Stimulated activated CD4-positive, alpha-beta T cell treated with anti-CD3 and anti-CD28 coated beads, Interleukin-12 subunit alpha, Interleukin-12 subunit beta, amount 100 ng/mL, for 24 hours (primary cell): ENCODE data around the gene C19orf44.
A peak's percentile ranks its signal among the peaks of the same experiment; 100 is the strongest.
"Not testable (repeated sequence)": the region's sequence is repeated elsewhere in the genome, so short reads cannot be mapped to it uniquely, and the experiment has no call there.

Source experiments
- DNase-seq, 2 experiments: peaks; one replicate each; pipeline ENCODE4 v3.0.0-alpha.2; 2020; ENCODE audit warnings: low read depth in 2 of 2

The C19orf44 gene

GRCh38 chr19:16537111-16537510 lies 40.9 kb downstream of the C19orf44 start:
- no peak for DNase-seq

GRCh38 chr19:16540948-16541347 lies 44.8 kb downstream of the C19orf44 start:
- DNase-seq: no peak

GRCh38 chr19:16541526-16542044 lies 45.4 kb downstream of the C19orf44 start:
- DNase-seq: no peak

- peak; percentile 90 to 91 for DNase-seq
Observed at GRCh38 chr19:16542045-16542909, 46.1 kb downstream of the C19orf44 start, which contains the start of gene CHERP. Gene CHERP (minus strand): TSS chr19:16542437. CDS start chr19:16542378, 59 bp downstream.

- no peak for DNase-seq
Observed at GRCh38 chr19:16542910-16543472, 46.8 kb downstream of the C19orf44 start.

GRCh38 chr19:16543734-16544133 lies 47.5 kb downstream of the C19orf44 start:
- DNase-seq: not testable (repeated sequence)

- no peak for DNase-seq
Observed at GRCh38 chr19:16544473-16545231, 48.5 kb downstream of the C19orf44 start.

GRCh38 chr19:16548956-16549355 lies 52.8 kb downstream of the C19orf44 start:
- no peak for DNase-seq

- not testable (repeated sequence) for DNase-seq
Observed at GRCh38 chr19:16551902-16552301, 55.7 kb downstream of the C19orf44 start.

GRCh38 chr19:16554776-16555175 lies 58.6 kb downstream of the C19orf44 start:
- no peak for DNase-seq

- DNase-seq: no peak
Observed at GRCh38 chr19:16559780-16560276, 63.6 kb downstream of the C19orf44 start.

GRCh38 chr19:16561382-16561781 lies 65.2 kb downstream of the C19orf44 start:
- DNase-seq: no peak

GRCh38 chr19:16562608-16563025 lies 66.4 kb downstream of the C19orf44 start:
- DNase-seq: no peak

GRCh38 chr19:16564842-16565241 lies 68.6 kb downstream of the C19orf44 start:
- DNase-seq: no peak

- peak in 1 of 2 experiments; percentile 39 for DNase-seq
Observed at GRCh38 chr19:16566161-16566560, 70.0 kb downstream of the C19orf44 start.

GRCh38 chr19:16566702-16567101 lies 70.5 kb downstream of the C19orf44 start:
- no peak for DNase-seq

GRCh38 chr19:16569609-16570320 lies 73.6 kb downstream of the C19orf44 start:
- DNase-seq: no peak
